HEK293 (cell line): ENCODE measurements around the gene INO80E.

Source experiments
- CTCF ChIA-PET: fragments of 350-600 bp; formaldehyde crosslinking; extraction: SDS; loops from one replicate; lab custom pipeline; 2021; ENCODE audit warnings: antibody characterized with exemption; lab: Yijun Ruan, JAX
- POLR2A ChIA-PET: fragments of 300-600 bp; formaldehyde crosslinking; extraction: SDS; loops from one replicate; lab custom pipeline; 2020; ENCODE audit warnings: antibody characterized with exemption, inconsistent platforms; lab: Yijun Ruan, JAX
- H3K27ac ChIP-seq: fragments of 200-500 bp; sonication (Bioruptor generic); 2 replicates; pipeline ENCODE4 v1.5.1; 2014; ENCODE audit warnings: low read depth, low read length, control low read depth, inconsistent platforms; ENCODE audit errors: extremely low read depth
- H3K36me3 ChIP-seq, 2 experiments: fragments of 200-500 bp in 1 of 2; sonication (Bioruptor generic) in 1 of 2; 1 replicate in 1 of 2; 2 replicates in 1 of 2; pipeline ENCODE4 v1.5.1; 2014 to 2017; ENCODE audit warnings: inconsistent platforms in 2 of 2, low read length in 2 of 2; ENCODE audit not compliant: control insufficient read depth in 2 of 2, insufficient read depth in 1 of 2
- H3K4me1 ChIP-seq: fragments of 200-500 bp; sonication (Bioruptor generic); 2 replicates; pipeline ENCODE4 v1.5.1; 2014; ENCODE audit warnings: mild to moderate bottlenecking, low read length, inconsistent platforms; ENCODE audit not compliant: control insufficient read depth, insufficient read depth
- H3K4me3 ChIP-seq: 2 replicates; pipeline ENCODE4 v1.5.1; 2011; ENCODE audit warnings: low read depth, mild to moderate bottlenecking, control low read depth, low read length, moderate library complexity
- H3K9me3 ChIP-seq: fragments of 200-500 bp; sonication (Bioruptor generic); 2 replicates; pipeline ENCODE4 v1.5.1; 2014; ENCODE audit warnings: low read depth, low read length, inconsistent platforms; ENCODE audit not compliant: control insufficient read depth, insufficient read depth
- GLIS2 ChIP-seq: fragments of 450-650 bp; formaldehyde crosslinking; IDR thresholded peaks from 2 replicates; pipeline ENCODE4 v1.5.1; 2016; ENCODE audit warnings: missing biosample characterization, missing genetic modification characterization
- IKZF3 ChIP-seq: fragments of 450-650 bp; IDR thresholded peaks from 2 replicates; pipeline ENCODE4 v1.5.0; 2018; ENCODE audit warnings: missing biosample characterization, mild to moderate bottlenecking, missing genetic modification characterization, moderate library complexity
- KLF1 ChIP-seq: fragments of 450-650 bp; formaldehyde crosslinking; IDR thresholded peaks from 2 replicates; pipeline ENCODE4 v1.5.1; 2016; ENCODE audit warnings: missing biosample characterization, missing genetic modification characterization
- SP2 ChIP-seq: fragments of 450-650 bp; formaldehyde crosslinking; IDR thresholded peaks from 2 replicates; pipeline ENCODE4 v1.5.1; 2016; ENCODE audit warnings: missing biosample characterization, missing genetic modification characterization
- TRIM28 ChIP-seq: IDR thresholded peaks from 2 replicates; pipeline ENCODE4 v1.6.1; 2011; ENCODE audit warnings: low read length, control low read depth, borderline replicate concordance
- ZBTB7A ChIP-seq: fragments of 450-650 bp; formaldehyde crosslinking; IDR thresholded peaks from 2 replicates; pipeline ENCODE4 v1.5.1; 2016; ENCODE audit warnings: low read depth, missing biosample characterization, missing genetic modification characterization
- ZNF138 ChIP-seq: fragments of 450-650 bp; formaldehyde crosslinking; IDR thresholded peaks from 2 replicates; pipeline ENCODE4 v1.5.1; 2016; ENCODE audit warnings: missing biosample characterization, missing genetic modification characterization, borderline replicate concordance
- ZNF140 ChIP-seq: fragments of 450-650 bp; formaldehyde crosslinking; IDR thresholded peaks from 2 replicates; pipeline ENCODE4 v1.5.1; 2016; ENCODE audit warnings: missing biosample characterization, missing genetic modification characterization
- ZNF169 ChIP-seq: fragments of 450-650 bp; formaldehyde crosslinking; IDR thresholded peaks from 2 replicates; pipeline ENCODE4 v1.5.1; 2016; ENCODE audit warnings: missing biosample characterization, missing genetic modification characterization
- ZNF266 ChIP-seq: fragments of 450-650 bp; formaldehyde crosslinking; IDR thresholded peaks from 2 replicates; pipeline ENCODE4 v1.5.1; 2016; ENCODE audit warnings: missing biosample characterization, missing genetic modification characterization, low read depth
- ZNF324 ChIP-seq: fragments of 450-650 bp; formaldehyde crosslinking; IDR thresholded peaks from 2 replicates; pipeline ENCODE4 v1.5.1; 2016; ENCODE audit warnings: missing biosample characterization, missing genetic modification characterization
- ZNF433 ChIP-seq: fragments of 450-650 bp; formaldehyde crosslinking; IDR thresholded peaks from 2 replicates; pipeline ENCODE4 v1.5.1; 2016; ENCODE audit warnings: missing biosample characterization, missing genetic modification characterization, low read depth
- ZNF514 ChIP-seq: fragments of 450-650 bp; formaldehyde crosslinking; IDR thresholded peaks from 2 replicates; pipeline ENCODE4 v1.5.1; 2016; ENCODE audit warnings: missing biosample characterization, missing genetic modification characterization
- ZNF518A ChIP-seq: fragments of 450-650 bp; formaldehyde crosslinking; conservative IDR thresholded peaks from 2 replicates; pipeline ENCODE4 v1.5.1; 2016; ENCODE audit warnings: low read depth, missing biosample characterization, missing genetic modification characterization
- ZNF600 ChIP-seq: fragments of 450-650 bp; formaldehyde crosslinking; IDR thresholded peaks from 2 replicates; pipeline ENCODE4 v1.5.1; 2016; ENCODE audit warnings: missing biosample characterization, missing genetic modification characterization
- ZNF76 ChIP-seq: fragments of 450-650 bp; formaldehyde crosslinking; IDR thresholded peaks from 2 replicates; pipeline ENCODE4; 2016; ENCODE audit warnings: low read depth, missing biosample characterization, missing genetic modification characterization, borderline replicate concordance
- ZNF768 ChIP-seq: fragments of 450-650 bp; formaldehyde crosslinking; IDR thresholded peaks from 2 replicates; pipeline ENCODE4 v1.5.1; 2018; ENCODE audit warnings: missing biosample characterization, mild to moderate bottlenecking, missing genetic modification characterization
- ZNF777 ChIP-seq: fragments of 450-650 bp; formaldehyde crosslinking; IDR thresholded peaks from 2 replicates; pipeline ENCODE4 v1.5.1; 2017; ENCODE audit warnings: missing biosample characterization, missing genetic modification characterization, borderline replicate concordance
- ZNF785 ChIP-seq: fragments of 450-650 bp; formaldehyde crosslinking; IDR thresholded peaks from 2 replicates; pipeline ENCODE4 v1.5.1; 2016; ENCODE audit warnings: missing biosample characterization, missing genetic modification characterization
- ZNF830 ChIP-seq: fragments of 450-650 bp; IDR thresholded peaks from 2 replicates; pipeline ENCODE4 v1.5.0; 2018; ENCODE audit warnings: missing biosample characterization, missing genetic modification characterization, low read depth, mild to moderate bottlenecking, moderate library complexity
- TF ChIP-seq, protein P1 (sequence below): fragments of 450-650 bp; IDR thresholded peaks from 2 replicates; pipeline ENCODE4 v1.5.1; 2018; ENCODE audit warnings: missing biosample characterization, missing genetic modification characterization

Gene INO80E

GRCh38 chr16:29990883-29991570, 5.0 kb upstream of the INO80E start (continued):
- TF ChIP-seq ZNF518A: no peak
- peak; percentile 57; the same call in 1 of the 2 replicates for TF ChIP-seq GLIS2
- no peak for TF ChIP-seq ZNF266 (tag by site-specific recombination)
- no peak for TF ChIP-seq ZNF777 (tag by site-specific recombination)
- TF ChIP-seq ZNF768: no peak
- TF ChIP-seq, protein P1, sequence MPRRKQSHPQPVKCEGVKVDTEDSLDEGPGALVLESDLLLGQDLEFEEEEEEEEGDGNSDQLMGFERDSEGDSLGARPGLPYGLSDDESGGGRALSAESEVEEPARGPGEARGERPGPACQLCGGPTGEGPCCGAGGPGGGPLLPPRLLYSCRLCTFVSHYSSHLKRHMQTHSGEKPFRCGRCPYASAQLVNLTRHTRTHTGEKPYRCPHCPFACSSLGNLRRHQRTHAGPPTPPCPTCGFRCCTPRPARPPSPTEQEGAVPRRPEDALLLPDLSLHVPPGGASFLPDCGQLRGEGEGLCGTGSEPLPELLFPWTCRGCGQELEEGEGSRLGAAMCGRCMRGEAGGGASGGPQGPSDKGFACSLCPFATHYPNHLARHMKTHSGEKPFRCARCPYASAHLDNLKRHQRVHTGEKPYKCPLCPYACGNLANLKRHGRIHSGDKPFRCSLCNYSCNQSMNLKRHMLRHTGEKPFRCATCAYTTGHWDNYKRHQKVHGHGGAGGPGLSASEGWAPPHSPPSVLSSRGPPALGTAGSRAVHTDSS (tag by site-specific recombination): no peak
- no peak for TF ChIP-seq ZBTB7A (tag by site-specific recombination)
- no peak for TF ChIP-seq ZNF785 (tag by site-specific recombination)
- no peak for TF ChIP-seq ZNF169 (tag by site-specific recombination)
- TF ChIP-seq IKZF3 (tag by site-specific recombination): no peak
- TF ChIP-seq ZNF600: peak; percentile 68
- TF ChIP-seq ZNF514 (tag by site-specific recombination): no peak
- no peak for TF ChIP-seq ZNF140 (tag by site-specific recombination)
- no peak for TF ChIP-seq ZNF76
- TF ChIP-seq ZNF138: no peak
- no peak for TF ChIP-seq ZNF324 (tag by site-specific recombination)
- TF ChIP-seq KLF1 (tag by site-specific recombination): no peak
- no peak for TF ChIP-seq TRIM28
- TF ChIP-seq ZNF433 (tag by site-specific recombination): no peak

DNA sequence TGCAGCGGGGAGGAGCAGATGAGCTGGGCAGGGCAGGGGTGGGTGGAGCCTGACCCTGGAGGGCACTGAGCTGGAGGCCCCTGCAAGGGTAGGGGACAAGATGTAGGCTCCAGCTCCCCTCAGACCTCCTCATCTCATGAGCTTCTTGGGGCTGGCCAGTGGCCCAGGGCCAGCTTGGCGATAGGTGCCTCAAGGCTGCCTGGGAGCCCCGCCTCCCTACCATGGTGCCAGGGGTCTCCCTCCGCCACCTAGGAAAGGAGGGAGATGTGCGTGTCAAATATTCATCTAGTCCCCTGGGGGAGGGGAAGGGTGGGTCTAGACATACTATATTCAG, 4.5 kb upstream of the INO80E start:
- Histone ChIP-seq H3K9me3 (no peaks in the 10 kb centered on the region), H3K4me1 (no peaks in the 10 kb centered on the region; the same call in 1 of the 2 replicates), H3K4me3 (no peak overlapping the region), H3K27ac (no peak overlapping the region), H3K36me3 (peaks cover 18 to 82% of the 10 kb centered on the region in 2 experiments)
- TF ChIP-seq KLF1 (tag by site-specific recombination) (peak; percentile 47; the same call in 1 of the 2 replicates), SP2 (tag by site-specific recombination) (peak; percentile 22; the same call in 1 of the 2 replicates), ZNF830 (tag by site-specific recombination) (no peak)
- ChIA-PET POLR2A (interaction anchor here (0.5 to 1.9 kb wide), 9 partner anchors 10 to 92 kb away, joined by 3 to 7 read pairs (median 3); partner anchors contain the start of genes SEZ6L2 and TAOK2), CTCF (no interaction called here)
